ENCODE results near the gene HSPA9.

Gene HSPA9

GRCh38 chr5:138528744-138529469 is 46.3 kb downstream of the HSPA9 start:
- no peak for DNase-seq

GRCh38 chr5:138528208-138528607 is 47.0 kb downstream of the HSPA9 start:
- DNase-seq = no peak

- no peak for DNase-seq
Observed at GRCh38 chr5:138527170-138527569, 48.0 kb downstream of the HSPA9 start.

- DNase-seq = no peak
Observed at GRCh38 chr5:138523406-138523805, 51.8 kb downstream of the HSPA9 start.

- no peak for DNase-seq
Observed at GRCh38 chr5:138520971-138521370, 54.2 kb downstream of the HSPA9 start.

- no peak for DNase-seq
Observed at GRCh38 chr5:138517437-138517836, 57.8 kb downstream of the HSPA9 start.

GRCh38 chr5:138515556-138516245 is 59.5 kb downstream of the HSPA9 start:
- DNase-seq = no peak

- DNase-seq = no peak
Observed at GRCh38 chr5:138514021-138514420, 61.2 kb downstream of the HSPA9 start.

- no peak for DNase-seq
Observed at GRCh38 chr5:138508958-138509357, 66.2 kb downstream of the HSPA9 start.

- peak; percentile 39 for DNase-seq
Observed at GRCh38 chr5:138507485-138507884, 67.7 kb downstream of the HSPA9 start.

- no peak for DNase-seq
Observed at GRCh38 chr5:138506370-138507306, 68.6 kb downstream of the HSPA9 start.

GRCh38 chr5:138504799-138505198 is 70.4 kb downstream of the HSPA9 start:
- DNase-seq = no peak

All from fibroblast of skin of right biceps (primary cell).